GM19099 (cell line): ENCODE results near the gene PTPN13.

Source experiments
- POLR2A ChIP-seq: IDR thresholded peaks from 3 replicates; pipeline ENCODE4 v1.6.1; 2011; ENCODE audit warnings: low read depth; ENCODE audit not compliant: insufficient read length; ENCODE audit errors: extremely low read depth

PTPN13 gene

GRCh38 chr4:86704601-86705000 lies 110.5 kb downstream of the PTPN13 start:
- TF ChIP-seq POLR2A = no peak

DNA sequence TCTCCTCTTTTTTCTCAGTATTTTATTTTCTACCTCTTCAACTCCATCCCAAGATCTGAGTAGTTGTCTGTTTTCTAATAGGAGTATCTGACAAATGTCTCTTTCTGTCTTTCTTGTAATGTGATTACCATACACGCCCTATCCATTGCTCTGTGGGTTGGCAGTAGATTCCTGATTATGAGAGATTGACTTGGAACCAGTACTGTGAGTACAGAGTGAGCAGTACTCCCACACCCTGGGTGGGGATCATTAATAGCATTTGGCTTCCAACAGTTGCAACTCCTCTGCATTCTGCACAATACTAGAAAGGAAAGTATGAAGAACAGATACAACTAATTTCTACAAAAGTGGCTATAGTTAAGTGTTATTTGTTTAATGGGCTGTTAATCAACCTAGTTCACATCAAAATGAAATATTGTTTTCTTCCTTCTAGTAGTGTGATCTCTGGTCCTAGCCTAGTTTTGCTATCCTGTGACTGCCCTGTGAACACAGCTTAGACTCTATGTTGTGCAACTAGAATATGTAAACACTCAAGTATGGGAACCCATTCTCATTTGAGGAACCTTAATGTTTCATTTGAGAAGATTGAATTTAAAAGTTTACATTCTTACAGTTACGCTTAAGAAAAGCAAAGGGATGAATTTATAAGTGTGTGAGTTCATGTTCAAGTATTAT lies 112.9 kb downstream of the PTPN13 start:
- no peak for TF ChIP-seq POLR2A

DNA sequence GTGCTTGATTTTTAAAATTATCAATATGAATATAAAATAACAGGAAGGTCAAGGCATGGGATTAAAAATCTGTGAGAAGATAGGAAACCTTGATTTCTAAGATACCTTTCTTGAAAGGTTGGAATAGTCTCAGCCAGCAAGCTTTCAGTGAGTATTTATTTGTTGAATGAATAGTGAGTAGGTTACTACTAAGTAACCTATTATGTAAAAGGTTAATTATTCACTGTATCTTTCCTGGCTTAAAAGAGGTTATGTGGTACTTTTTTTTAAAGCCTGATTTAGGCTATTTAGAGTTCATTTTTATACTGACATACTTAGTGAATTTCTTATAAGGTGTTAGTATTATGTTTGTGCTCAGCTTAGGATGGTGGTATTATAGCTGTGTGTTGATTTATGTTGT lies 123.5 kb downstream of the PTPN13 start:
- TF ChIP-seq POLR2A = no peak

- no peak for TF ChIP-seq POLR2A
These were observed 124.0 kb downstream of the PTPN13 start for GRCh38 chr4:86718152-86718551.

DNA sequence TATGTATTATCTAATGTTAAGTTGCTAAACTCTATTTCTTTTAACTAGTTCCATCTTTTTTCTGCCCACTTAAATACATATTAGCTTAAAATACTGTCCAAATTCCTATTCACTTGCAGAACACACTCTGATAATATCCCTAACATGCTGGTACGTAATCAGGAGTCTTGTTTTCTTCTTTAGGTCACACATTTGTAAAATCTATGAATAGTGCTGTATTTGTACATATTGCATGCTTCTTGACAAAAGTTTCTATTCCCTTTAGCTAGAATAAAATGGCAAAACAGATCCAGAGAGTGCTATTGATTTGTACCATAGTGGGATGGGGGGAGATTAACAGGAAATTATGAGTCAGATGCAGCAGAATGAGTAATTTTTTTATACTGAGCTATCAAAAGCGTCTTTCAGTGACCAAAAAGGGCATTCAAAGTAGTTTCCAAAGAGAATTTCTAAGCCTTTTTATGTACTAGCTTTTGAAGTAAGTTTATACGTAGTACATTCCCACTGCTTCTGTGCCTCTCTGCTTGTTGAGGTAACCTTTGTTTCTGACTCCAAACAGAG lies 126.5 kb downstream of the PTPN13 start:
- TF ChIP-seq POLR2A = no peak

DNA sequence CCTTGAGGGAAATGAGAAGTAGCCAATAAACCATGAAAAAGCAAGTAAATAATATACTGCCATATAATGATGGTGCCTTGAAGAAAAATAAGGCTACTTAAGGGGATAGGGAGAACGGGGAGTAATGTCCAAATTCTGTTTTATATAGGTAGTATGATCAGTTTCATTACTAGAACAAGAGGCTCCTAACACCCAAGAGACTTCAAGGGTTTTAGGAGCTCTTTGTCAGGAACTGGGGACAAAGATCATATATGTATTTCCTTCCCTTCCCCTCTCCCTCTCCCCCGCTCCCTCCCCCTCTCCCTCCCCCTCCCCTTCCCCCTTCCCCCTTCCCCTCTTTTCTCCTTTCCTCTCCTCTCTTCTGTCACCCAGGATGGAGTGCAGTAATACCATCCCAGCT lies 127.3 kb downstream of the PTPN13 start:
- no peak for TF ChIP-seq POLR2A

DNA sequence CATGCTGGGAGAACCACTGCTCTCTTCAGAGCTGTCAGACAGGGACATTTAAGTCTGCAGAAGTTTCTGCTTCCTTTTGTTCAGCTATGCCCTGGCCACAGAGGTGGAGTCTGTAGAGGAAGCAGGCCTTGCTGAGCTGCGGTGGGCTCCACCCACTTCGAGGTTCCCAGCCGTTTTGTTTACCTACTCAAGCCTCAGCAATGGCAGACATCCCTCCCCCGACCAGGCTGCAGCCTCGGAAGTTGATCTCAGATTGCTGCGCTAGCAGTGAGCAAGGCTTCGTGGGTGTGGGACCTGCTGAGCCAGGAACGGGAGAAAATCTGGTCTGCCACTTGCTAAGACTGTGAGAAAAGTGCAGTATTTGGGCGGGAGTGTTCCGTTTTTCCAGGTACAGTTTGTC lies 136.2 kb downstream of the PTPN13 start:
- TF ChIP-seq POLR2A = no peak

GRCh38 chr4:86737244-86737643 lies 143.1 kb downstream of the PTPN13 start:
- TF ChIP-seq POLR2A = no peak

DNA sequence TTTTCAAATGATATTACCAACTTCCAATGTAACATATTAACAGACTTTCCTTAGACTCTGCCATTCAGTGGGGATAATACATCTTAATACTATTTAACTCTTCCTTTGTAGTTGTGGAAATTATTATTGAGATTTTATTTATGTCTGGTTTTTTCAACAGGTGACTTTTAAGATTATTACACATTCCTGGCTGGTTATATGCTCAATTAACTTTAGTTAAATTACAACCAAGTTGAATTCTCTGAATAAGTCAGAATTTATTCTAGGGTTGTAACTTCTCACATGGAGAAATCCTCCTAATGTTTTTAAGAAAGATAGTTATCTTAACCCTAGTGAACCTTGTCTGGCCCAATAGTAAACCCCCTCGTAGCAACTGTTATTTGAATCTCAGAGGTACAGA lies 147.7 kb downstream of the PTPN13 start:
- no peak for TF ChIP-seq POLR2A

GRCh38 chr4:86744570-86744969 lies 150.5 kb downstream of the PTPN13 start:
- no peak for TF ChIP-seq POLR2A

DNA sequence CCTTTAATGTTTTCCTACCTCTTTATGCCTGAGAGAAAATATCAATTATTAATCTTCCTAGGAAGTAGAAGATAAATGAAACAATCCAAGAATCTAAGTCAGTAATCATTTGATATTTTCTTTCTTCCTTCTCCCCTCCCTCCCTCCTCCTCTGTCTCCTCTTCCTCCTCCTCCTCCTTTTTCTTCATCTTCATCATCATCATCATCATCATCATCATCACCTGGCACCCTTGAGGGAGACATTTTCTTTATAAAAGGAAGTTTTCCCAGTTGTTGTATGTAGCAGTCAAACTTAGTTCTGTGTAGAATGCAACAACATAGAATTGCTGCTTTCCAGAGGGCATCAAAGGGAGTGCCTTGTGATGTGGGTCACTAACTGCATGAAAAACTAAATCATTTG lies 155.0 kb downstream of the PTPN13 start:
- TF ChIP-seq POLR2A = no peak

DNA sequence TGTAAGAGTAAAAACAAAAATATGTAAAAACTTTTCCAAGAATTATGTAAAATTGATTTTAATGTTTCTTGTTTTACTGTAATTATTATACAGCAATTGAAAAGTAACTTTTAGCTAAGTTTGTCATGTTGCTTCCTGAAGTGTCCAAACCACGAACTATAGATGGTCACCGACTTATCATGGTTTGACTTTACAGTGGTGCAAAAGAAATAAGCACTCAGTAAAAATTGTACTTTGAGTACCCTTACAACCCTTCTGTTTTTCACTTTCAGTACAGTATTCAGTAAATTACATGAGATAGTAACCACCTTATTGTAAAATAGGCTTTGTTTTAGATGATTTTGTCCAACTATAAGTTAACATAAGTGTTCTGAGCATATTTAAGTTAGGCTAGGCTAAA lies 161.3 kb downstream of the PTPN13 start:
- no peak for TF ChIP-seq POLR2A

DNA sequence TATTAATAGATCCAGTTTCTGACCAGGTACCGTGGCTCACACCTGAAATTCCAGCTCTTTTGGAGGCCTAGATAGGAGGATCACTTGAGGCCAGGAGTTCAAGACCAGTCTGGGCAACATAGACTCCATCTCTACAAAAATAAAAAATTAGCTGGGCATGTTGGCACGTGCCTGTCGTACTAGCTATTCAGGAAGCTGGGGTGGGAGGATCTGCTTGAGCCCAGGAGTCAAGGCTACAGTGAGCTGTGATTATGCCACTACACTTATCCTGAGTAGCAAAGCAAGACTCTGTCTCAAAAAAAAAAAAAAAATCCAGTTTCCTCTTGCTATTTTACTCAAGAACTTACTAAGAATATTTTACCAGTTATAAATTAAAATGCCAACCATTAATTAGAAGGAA lies 163.4 kb downstream of the PTPN13 start:
- TF ChIP-seq POLR2A = no peak

DNA sequence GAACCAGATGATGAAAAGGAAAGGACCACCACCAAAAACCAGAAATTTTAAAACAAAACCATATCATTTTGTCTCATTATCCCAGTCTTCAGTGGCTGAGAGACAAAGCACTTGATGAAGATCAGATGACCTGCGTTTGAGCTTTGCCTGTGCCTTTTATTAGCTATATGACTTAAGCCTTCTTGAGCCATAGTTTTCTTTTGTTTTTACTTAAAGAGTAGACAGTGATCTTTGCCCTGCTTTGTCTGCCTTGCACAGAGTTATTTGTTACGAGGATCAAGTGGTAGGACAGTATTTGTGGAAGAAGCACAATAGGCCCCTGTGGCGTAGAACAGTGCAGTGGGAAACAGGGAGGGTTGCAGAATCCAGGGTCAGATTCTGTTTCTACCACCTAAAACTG lies 165.2 kb downstream of the PTPN13 start:
- no peak for TF ChIP-seq POLR2A

GRCh38 chr4:86762649-86763048 lies 168.5 kb downstream of the PTPN13 start:
- no peak for TF ChIP-seq POLR2A

- TF ChIP-seq POLR2A = no peak
These were observed 175.7 kb downstream of the PTPN13 start for GRCh38 chr4:86769794-86770193.

DNA sequence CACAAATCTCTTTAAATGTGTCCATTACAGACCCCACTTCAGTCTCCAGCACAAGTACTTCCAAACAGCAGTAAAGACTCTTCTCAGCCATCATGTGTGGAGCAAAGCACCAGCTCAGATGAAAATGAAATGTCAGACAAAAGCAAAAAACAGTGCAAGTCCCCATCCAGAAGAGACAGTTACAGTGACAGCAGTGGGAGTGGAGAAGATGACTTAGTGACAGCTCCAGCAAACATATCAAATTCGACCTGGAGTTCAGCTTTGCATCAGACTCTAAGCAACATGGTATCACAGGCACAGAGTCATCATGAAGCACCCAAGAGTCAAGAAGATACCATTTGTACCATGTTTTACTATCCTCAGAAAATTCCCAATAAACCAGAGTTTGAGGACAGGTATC lies 177.0 kb downstream of the PTPN13 start:
- no peak for TF ChIP-seq POLR2A
